GM12891 (cell line): ENCODE results near the gene ASTN2.

Experiments
- PAX5 ChIP-seq: IDR thresholded peaks from 2 replicates; pipeline ENCODE4 v1.6.1; 2011; ENCODE audit warnings: low read length, moderate library complexity, mild to moderate bottlenecking; ENCODE audit not compliant: insufficient read depth, severe bottlenecking
- POLR2A ChIP-seq: IDR thresholded peaks from 2 replicates; pipeline ENCODE4 v1.6.1; 2011; ENCODE audit warnings: low read depth, low read length, control low read depth
- POLR2AphosphoS5 ChIP-seq: IDR thresholded peaks from 2 replicates; pipeline ENCODE4 v1.6.1; 2011; ENCODE audit warnings: low read depth, low read length, control low read depth
- POU2F2 ChIP-seq: IDR thresholded peaks from 2 replicates; pipeline ENCODE4 v1.6.1; 2011; ENCODE audit warnings: low read depth, mild to moderate bottlenecking, control low read depth, low read length, moderate library complexity
- SPI1 ChIP-seq: IDR thresholded peaks from 2 replicates; pipeline ENCODE4 v1.6.1; 2011; ENCODE audit warnings: low read depth, low read length, control low read depth
- TAF1 ChIP-seq: IDR thresholded peaks from 2 replicates; pipeline ENCODE4 v1.6.1; 2011; ENCODE audit warnings: low read depth, low read length, control low read depth

DNA sequence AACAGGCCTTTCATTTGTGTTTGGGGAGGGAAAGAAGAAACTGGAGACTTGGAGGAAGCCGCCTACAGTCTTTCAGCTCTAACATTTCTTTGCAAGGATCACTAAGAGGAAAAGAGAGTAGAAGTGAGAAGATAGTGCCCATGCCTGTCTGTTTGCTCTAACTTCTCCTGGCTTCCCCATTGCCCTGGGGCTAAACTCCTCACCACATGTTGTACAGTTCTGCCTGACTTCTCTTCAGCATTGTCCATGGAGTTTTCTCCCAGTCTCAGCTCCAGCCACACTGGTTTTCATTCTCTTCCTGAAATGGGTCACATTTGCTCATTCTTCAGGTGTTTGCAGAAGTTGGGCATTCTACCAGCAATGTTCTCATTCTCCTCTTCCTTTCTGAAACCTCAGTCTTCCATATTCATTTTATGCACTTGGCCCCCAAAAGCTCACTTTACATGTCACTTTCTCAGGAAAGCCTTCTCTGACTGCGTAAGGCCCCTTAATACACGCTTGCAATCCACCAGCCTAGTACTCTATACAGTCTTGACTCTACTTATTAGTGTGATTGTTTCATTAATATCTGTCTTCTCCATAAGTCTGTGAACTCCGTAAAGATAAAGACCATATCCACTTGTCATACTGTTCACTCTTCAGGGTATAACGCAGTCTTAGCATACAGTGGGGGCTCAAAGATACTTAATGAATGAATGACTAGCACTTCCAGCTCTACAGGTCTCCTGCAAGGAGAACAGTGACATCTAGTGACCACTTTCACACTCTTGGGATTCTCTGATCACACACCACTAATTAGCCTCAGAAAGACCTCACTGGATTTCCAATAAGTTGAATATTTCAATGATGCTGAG is 768.0 kb downstream of the ASTN2 start:
- TF ChIP-seq POLR2A (no peak), POU2F2 (no peak), POLR2AphosphoS5 (no peak), TAF1 (no peak), PAX5 (no peak), SPI1 (no peak)
